Upper lobe of left lung (tissue), 6 donors: Measurements from ENCODE around the gene CHST9. TPM values are rescaled to one million over a fixed set of nuclear protein-coding genes. Genes with fewer than 3 reads are reported as not detected.

Source experiments
- ATAC-seq, 2 donors: fragments of 200-7000 bp; cut with Tn5 transposase; one replicate each; pipeline ENCODE4 v1.9.1; 2022; ENCODE audit warnings: mild to moderate bottlenecking in 2 of 2, moderate library complexity in 2 of 2; ENCODE audit not compliant: low FRiP score in 2 of 2
- DNase-seq, 2 donors: peaks; one replicate each; pipeline ENCODE4 v3.0.0-alpha.2; 2019 to 2020
- H3K27ac ChIP-seq, 4 donors: fragments of 200-600 bp; sonication (generic); one replicate each; pipeline ENCODE4 v1.5.1; 2016 to 2019
- H3K27me3 ChIP-seq, 4 donors: fragments of 200-600 bp; sonication (generic); one replicate each; pipeline ENCODE4 v1.5.1; 2017 to 2019
- H3K36me3 ChIP-seq, 4 donors: fragments of 200-600 bp; sonication (generic); one replicate each; pipeline ENCODE4 v1.5.1; 2016 to 2019
- H3K4me1 ChIP-seq, 4 donors: fragments of 200-600 bp; sonication (generic); one replicate each; pipeline ENCODE4 v1.5.1; 2018 to 2019
- H3K4me3 ChIP-seq, 4 donors: fragments of 200-600 bp; sonication (generic); one replicate each; pipeline ENCODE4 v1.5.1; 2017 to 2019; ENCODE audit warnings: mild to moderate bottlenecking in 2 of 4, moderate library complexity in 1 of 4
- H3K9me3 ChIP-seq, 4 donors: fragments of 200-600 bp; sonication (generic); one replicate each; pipeline ENCODE4 v1.5.1; 2018 to 2019
- CTCF ChIP-seq, 6 experiments: fragments of 450-650 bp in 4 of 6; fragments of 200-600 bp in 2 of 6; sonication (generic) in 2 of 6; IDR thresholded peaks; one replicate each; pipeline ENCODE4 v1.5.1; 2016 to 2019; ENCODE audit warnings: antibody characterized with exemption in 6 of 6
- EP300 ChIP-seq, 4 donors: sonication (generic); formaldehyde crosslinking; IDR thresholded peaks; one replicate each; pipeline ENCODE4 v1.5.1; 2017; ENCODE audit warnings: antibody characterized with exemption in 4 of 4, control low read depth in 2 of 4
- POLR2A ChIP-seq, 4 donors: fragments of 450-650 bp; IDR thresholded peaks; one replicate each; pipeline ENCODE4 v1.5.1; 2016 to 2017; ENCODE audit warnings: antibody characterized with exemption in 4 of 4, mild to moderate bottlenecking in 2 of 4
- POLR2AphosphoS5 ChIP-seq, 2 donors: sonication (generic); formaldehyde crosslinking; IDR thresholded peaks; one replicate each; pipeline ENCODE4 v1.5.1; 2017; ENCODE audit warnings: antibody characterized with exemption in 2 of 2
- WGBS, 2 donors: methylation state at CpG; one replicate each; pipeline ENCODE4 v1.1.5; 2017 to 2018; 5-methylcytosine and 5-hydroxymethylcytosine counted together
- total RNA-seq, 6 donors: library from RNA; depleted of rRNA in 4 of 6; stranded (reverse); fragments of >200 nt in 4 of 6; gene quantifications; one replicate each; pipeline versions ENCODE4 v1.1.0 to v1.2.1, GENCODE V29; 2016 to 2021
- donor health status: DM: no; HTN: no; CAD: no; lungs with moderate emphysema.
- donor health status: DM: no; HTN: yes; CAD: no; lungs with severe emphysema.

The CHST9 gene
- total RNA-seq, 6 donors from 2014 or later = 0.20 to 44.9 (median 2.1) TPM

DNA sequence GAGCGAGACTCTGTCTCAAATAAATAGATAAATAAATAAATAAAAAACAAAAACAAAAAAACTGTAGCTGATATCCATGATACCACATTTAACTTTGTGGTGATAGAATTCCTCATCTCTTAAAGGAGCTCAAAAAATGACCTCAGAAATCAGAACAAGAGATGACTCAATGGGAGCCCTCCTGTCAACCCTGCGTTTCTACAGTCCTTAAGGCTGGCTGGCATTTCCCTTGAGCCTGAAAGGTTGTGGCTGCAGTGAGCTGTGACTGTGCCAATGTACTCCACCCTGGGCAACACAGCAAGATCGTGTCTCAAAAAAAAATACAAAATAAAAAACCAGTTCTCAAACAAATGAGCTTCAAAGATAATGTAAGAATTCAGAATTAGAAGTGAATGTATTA lies 40.4 kb downstream of the CHST9 start:
- ATAC-seq (no peak), DNase-seq (no peak)
- Histone ChIP-seq H3K36me3 (no peaks in the 10 kb centered on the region), H3K27ac (no peak overlapping the region), H3K9me3 (peaks cover 0 to 2% (median 0%) of the 10 kb centered on the region in 4 donors), H3K4me1 (no peaks in the 10 kb centered on the region), H3K4me3 (no peak overlapping the region), H3K27me3 (no peaks in the 10 kb centered on the region)
- TF ChIP-seq CTCF (IDR thresholded peaks at IDR 0.05) (no peak), POLR2A (IDR thresholded peaks at IDR 0.05) (no peak), EP300 (IDR thresholded peaks at IDR 0.05) (no peak), POLR2AphosphoS5 (IDR thresholded peaks at IDR 0.05) (no peak)
- 73 to 82% methylated on average over 3 of the region's 3 CpGs for WGBS, 2 donors

GRCh38 chr18:27143580-27144287 lies 41.4 kb downstream of the CHST9 start:
- no peaks in the 10 kb centered on the region for H3K27me3 ChIP-seq
- no peaks in the 10 kb centered on the region for H3K9me3 ChIP-seq
- H3K4me3 ChIP-seq = no peak overlapping the region
- H3K4me1 ChIP-seq = no peaks in the 10 kb centered on the region
- 62 to 69% methylated on average over 10 of the region's 10 CpGs for WGBS, 2 donors
- DNase-seq (no peak), ATAC-seq (no peak)
- no peak overlapping the region for H3K27ac ChIP-seq
- TF ChIP-seq POLR2A (IDR thresholded peaks at IDR 0.05) = no peak
- TF ChIP-seq POLR2AphosphoS5 (IDR thresholded peaks at IDR 0.05) = no peak
- TF ChIP-seq CTCF (IDR thresholded peaks at IDR 0.05) = no peak
- no peak for TF ChIP-seq EP300 (IDR thresholded peaks at IDR 0.05)
- no peaks in the 10 kb centered on the region for H3K36me3 ChIP-seq

GRCh38 chr18:27142891-27143290 lies 42.2 kb downstream of the CHST9 start:
- H3K4me1 ChIP-seq = no peaks in the 10 kb centered on the region
- H3K27ac ChIP-seq = no peak overlapping the region
- TF ChIP-seq EP300 (IDR thresholded peaks at IDR 0.05) (no peak), POLR2A (IDR thresholded peaks at IDR 0.05) (no peak), CTCF (IDR thresholded peaks at IDR 0.05) (no peak), POLR2AphosphoS5 (IDR thresholded peaks at IDR 0.05) (no peak)
- H3K36me3 ChIP-seq = no peaks in the 10 kb centered on the region
- 60 to 68% methylated on average over 2 of the region's 2 CpGs for WGBS, 2 donors
- no peak overlapping the region for H3K4me3 ChIP-seq
- no peaks in the 10 kb centered on the region for H3K9me3 ChIP-seq
- no peak for DNase-seq
- no peaks in the 10 kb centered on the region for H3K27me3 ChIP-seq
- no peak for ATAC-seq

DNA sequence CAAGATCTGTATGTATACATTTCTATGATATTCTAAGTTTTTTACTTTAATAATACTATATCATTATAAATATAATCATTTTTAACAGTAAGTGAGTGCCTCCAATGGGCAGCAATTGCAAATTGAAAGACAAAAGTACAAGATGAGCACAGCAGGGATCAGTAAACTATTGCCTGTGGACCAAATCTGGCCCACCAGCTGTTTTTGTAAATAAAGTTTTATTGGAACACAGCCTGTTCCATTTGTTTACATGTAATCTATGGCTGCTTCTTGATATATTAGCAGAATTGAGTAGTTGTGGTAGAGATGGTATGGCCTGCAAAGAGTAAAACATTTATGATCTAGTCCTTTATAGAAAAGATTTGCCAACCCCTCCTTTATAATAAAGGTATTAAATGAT lies 43.2 kb downstream of the CHST9 start:
- ATAC-seq = no peak
- no peaks in the 10 kb centered on the region for H3K27me3 ChIP-seq
- no peak overlapping the region for H3K27ac ChIP-seq

DNA sequence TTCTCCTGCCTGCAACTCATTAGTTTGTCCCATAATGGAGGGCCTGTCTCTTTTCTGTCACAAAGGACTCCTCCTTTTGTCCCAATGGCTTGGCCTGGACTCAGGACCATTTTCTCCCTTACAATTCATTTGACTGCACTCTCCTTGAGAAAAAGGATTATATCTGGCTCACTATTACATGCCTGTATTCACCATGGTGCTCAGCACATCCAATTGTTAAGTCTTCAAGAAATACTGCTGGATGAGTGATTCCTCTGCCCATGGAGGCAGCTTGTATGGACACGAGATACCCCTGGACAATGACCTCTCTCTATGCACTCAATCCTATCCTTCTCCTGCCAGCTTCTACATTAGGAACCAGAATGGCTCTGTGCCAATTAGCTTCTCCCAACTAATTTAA lies 47.0 kb downstream of the CHST9 start:
- no peak for DNase-seq
- Histone ChIP-seq H3K36me3 (no peaks in the 10 kb centered on the region), H3K4me3 (no peak overlapping the region), H3K4me1 (no peaks in the 10 kb centered on the region), H3K27me3 (no peaks in the 10 kb centered on the region), H3K27ac (no peak overlapping the region), H3K9me3 (no peaks in the 10 kb centered on the region)
- WGBS, 2 donors = 55 to 61% methylated on average over 1 of the region's 1 CpG
- TF ChIP-seq CTCF (IDR thresholded peaks at IDR 0.05) (no peak), EP300 (IDR thresholded peaks at IDR 0.05) (no peak)
- ATAC-seq = no peak

More for the DNA sequence above, 43.2 kb downstream of the CHST9 start:
- Histone ChIP-seq H3K4me1 (no peaks in the 10 kb centered on the region), H3K4me3 (no peak overlapping the region), H3K36me3 (no peaks in the 10 kb centered on the region), H3K9me3 (no peaks in the 10 kb centered on the region)
- no peak for TF ChIP-seq POLR2AphosphoS5 (IDR thresholded peaks at IDR 0.05)
- TF ChIP-seq EP300 (IDR thresholded peaks at IDR 0.05) = no peak
- no peak for TF ChIP-seq POLR2A (IDR thresholded peaks at IDR 0.05)
- DNase-seq = no peak
